ENCODE measurements around the gene CLPX.
A peak's percentile ranks its signal among the peaks of the same experiment; 100 is the strongest.
"Not testable (repeated sequence)": the region's sequence is repeated elsewhere in the genome, so short reads cannot be mapped to it uniquely, and the experiment has no call there.

Gene CLPX

GRCh38 chr15:65164139-65164538 is 21.0 kb downstream of the CLPX start:
- no peak for DNase-seq

GRCh38 chr15:65163041-65163440 is 22.1 kb downstream of the CLPX start:
- DNase-seq = no peak

GRCh38 chr15:65156692-65157091 is 28.4 kb downstream of the CLPX start:
- DNase-seq = no peak

- no peak for DNase-seq
These were observed 30.4 kb downstream of the CLPX start for GRCh38 chr15:65154720-65155119.

- no peak for DNase-seq
These were observed 37.2 kb downstream of the CLPX start for GRCh38 chr15:65147902-65148301.

- DNase-seq = no peak
These were observed 38.7 kb downstream of the CLPX start for GRCh38 chr15:65146438-65146837.

GRCh38 chr15:65138631-65139030 is 46.5 kb downstream of the CLPX start:
- DNase-seq = not testable (repeated sequence)

GRCh38 chr15:65137893-65138292 is 47.2 kb downstream of the CLPX start:
- DNase-seq = not testable (repeated sequence)

GRCh38 chr15:65137089-65137488 is 48.1 kb downstream of the CLPX start:
- not testable (repeated sequence) for DNase-seq

GRCh38 chr15:65134538-65134937 is 50.6 kb downstream of the CLPX start:
- no peak for DNase-seq

- DNase-seq = peak; percentile 86
These were observed 51.5 kb downstream of the CLPX start, which contains the start of gene PDCD7 for GRCh38 chr15:65133548-65134200. TSS of gene PDCD7 (minus strand) at chr15:65133808. CDS start at chr15:65133781, 27 bp downstream.

- DNase-seq = no peak
These were observed 52.1 kb downstream of the CLPX start for GRCh38 chr15:65132878-65133547.

- DNase-seq = no peak
These were observed 54.2 kb downstream of the CLPX start for GRCh38 chr15:65130941-65131340.

- DNase-seq = no peak
These were observed 69.6 kb downstream of the CLPX start for GRCh38 chr15:65115542-65115941.

GRCh38 chr15:65115086-65115485 is 70.1 kb downstream of the CLPX start, which contains the start of gene UBAP1L:
TSS of gene UBAP1L (minus strand) at chr15:65115200. CDS start at chr15:65106215, 8,985 bp downstream.
- DNase-seq = no peak

GRCh38 chr15:65110676-65111292 is 74.4 kb downstream of the CLPX start:
- DNase-seq = no peak

GRCh38 chr15:65106011-65106590 is 79.0 kb downstream of the CLPX start:
- no peak for DNase-seq

- no peak for DNase-seq
These were observed 80.1 kb downstream of the CLPX start for GRCh38 chr15:65105038-65105437.

- no peak for DNase-seq
These were observed 82.2 kb downstream of the CLPX start for GRCh38 chr15:65102912-65103311.

GRCh38 chr15:65101891-65102708 is 83.0 kb downstream of the CLPX start:
- no peak for DNase-seq

- DNase-seq = no peak
These were observed 83.7 kb downstream of the CLPX start for GRCh38 chr15:65101411-65101890.

GRCh38 chr15:65100442-65100841 is 84.7 kb downstream of the CLPX start:
- no peak for DNase-seq

- DNase-seq = not testable (repeated sequence)
These were observed 85.3 kb downstream of the CLPX start for GRCh38 chr15:65099801-65100200.

Measured in NCI-H1092 (cell line).